Hematopoietic multipotent progenitor cell (in vitro differentiated cells): ENCODE data around the gene EOLA2. TPM values are rescaled to one million over a fixed set of nuclear protein-coding genes. Genes with fewer than 3 reads are reported as not detected.

Source experiments
- total RNA-seq: library from RNA; depleted of rRNA; stranded (reverse); fragments of >200 nt; gene quantifications from one replicate; pipeline ENCODE4 v1.2.3, GENCODE V29; 2012

EOLA2 gene
- total RNA-seq, 1 donor: 21.5 TPM

Other genes with a start within 250 kb of the EOLA2 start
- gene MAGEA11, start 226.4 kb downstream of the EOLA2 start, total RNA-seq: not detected
- gene HSFX1, start 164.4 kb downstream of the EOLA2 start, total RNA-seq: 1.6 TPM
- gene MAGEA9, start 156.6 kb downstream of the EOLA2 start, total RNA-seq: not detected
- not detected for gene MAGEA8, start 57.3 kb downstream of the EOLA2 start, total RNA-seq
- gene HSFX4, start 8.9 kb downstream of the EOLA2 start, total RNA-seq: not detected